ENCODE data around the gene NEU4. TPM values are rescaled to one million over a fixed set of nuclear protein-coding genes. Genes with fewer than 3 reads are reported as not detected.
"Not testable (repeated sequence)": the region's sequence is repeated elsewhere in the genome, so short reads cannot be mapped to it uniquely, and the experiment has no call there.

The NEU4 gene
- total and polyA plus RNA-seq, 8 donors = 0.31 to 0.42 TPM; not detected in 6

DNA sequence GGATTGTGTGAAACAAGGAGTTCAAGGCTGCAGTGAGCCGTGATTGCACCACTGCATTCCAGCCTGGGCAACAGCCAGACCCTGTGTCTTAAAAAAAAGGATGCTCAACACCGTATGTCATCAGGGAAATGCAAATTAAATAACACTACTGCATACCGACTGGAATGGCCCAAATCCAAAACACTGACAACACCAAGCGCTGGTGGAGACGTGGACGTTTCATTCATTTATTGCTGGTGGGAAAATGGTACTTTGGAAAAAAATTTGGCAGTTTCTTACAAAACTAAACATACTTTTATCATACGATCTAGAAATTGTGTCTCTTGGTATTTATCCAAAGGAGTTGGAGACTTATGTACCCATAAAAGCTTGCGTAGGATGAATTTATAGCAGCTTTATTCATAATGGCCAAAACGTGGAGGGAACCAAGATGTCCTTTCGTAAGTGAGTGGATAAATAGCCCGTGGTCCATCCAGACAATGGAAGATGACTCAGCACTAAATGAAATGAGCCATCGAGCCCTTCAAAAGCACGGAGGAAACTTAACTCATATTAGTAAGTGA is 24.2 kb downstream of the NEU4 start:
- FAIRE-seq = no peak
- Histone ChIP-seq H3K27ac (no peak overlapping the region), H3K27me3 (no peaks in the 10 kb centered on the region), H3K4me3 (no peak overlapping the region), H3K9me3 (no peaks in the 10 kb centered on the region), H3K4me1 (no peaks in the 10 kb centered on the region), H3K36me3 (no peaks in the 10 kb centered on the region)
- intact Hi-C loops (cut with DNase I) = no loop called here
- ATAC-seq = no peak
- no peak for DNase-seq
- WGBS, 2 donors = 36 to 46% methylated on average over 13 of the region's 13 CpGs
- TF ChIP-seq, protein P1, sequence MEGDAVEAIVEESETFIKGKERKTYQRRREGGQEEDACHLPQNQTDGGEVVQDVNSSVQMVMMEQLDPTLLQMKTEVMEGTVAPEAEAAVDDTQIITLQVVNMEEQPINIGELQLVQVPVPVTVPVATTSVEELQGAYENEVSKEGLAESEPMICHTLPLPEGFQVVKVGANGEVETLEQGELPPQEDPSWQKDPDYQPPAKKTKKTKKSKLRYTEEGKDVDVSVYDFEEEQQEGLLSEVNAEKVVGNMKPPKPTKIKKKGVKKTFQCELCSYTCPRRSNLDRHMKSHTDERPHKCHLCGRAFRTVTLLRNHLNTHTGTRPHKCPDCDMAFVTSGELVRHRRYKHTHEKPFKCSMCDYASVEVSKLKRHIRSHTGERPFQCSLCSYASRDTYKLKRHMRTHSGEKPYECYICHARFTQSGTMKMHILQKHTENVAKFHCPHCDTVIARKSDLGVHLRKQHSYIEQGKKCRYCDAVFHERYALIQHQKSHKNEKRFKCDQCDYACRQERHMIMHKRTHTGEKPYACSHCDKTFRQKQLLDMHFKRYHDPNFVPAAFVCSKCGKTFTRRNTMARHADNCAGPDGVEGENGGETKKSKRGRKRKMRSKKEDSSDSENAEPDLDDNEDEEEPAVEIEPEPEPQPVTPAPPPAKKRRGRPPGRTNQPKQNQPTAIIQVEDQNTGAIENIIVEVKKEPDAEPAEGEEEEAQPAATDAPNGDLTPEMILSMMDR (IDR thresholded peaks at IDR 0.05) = no peak

DNA sequence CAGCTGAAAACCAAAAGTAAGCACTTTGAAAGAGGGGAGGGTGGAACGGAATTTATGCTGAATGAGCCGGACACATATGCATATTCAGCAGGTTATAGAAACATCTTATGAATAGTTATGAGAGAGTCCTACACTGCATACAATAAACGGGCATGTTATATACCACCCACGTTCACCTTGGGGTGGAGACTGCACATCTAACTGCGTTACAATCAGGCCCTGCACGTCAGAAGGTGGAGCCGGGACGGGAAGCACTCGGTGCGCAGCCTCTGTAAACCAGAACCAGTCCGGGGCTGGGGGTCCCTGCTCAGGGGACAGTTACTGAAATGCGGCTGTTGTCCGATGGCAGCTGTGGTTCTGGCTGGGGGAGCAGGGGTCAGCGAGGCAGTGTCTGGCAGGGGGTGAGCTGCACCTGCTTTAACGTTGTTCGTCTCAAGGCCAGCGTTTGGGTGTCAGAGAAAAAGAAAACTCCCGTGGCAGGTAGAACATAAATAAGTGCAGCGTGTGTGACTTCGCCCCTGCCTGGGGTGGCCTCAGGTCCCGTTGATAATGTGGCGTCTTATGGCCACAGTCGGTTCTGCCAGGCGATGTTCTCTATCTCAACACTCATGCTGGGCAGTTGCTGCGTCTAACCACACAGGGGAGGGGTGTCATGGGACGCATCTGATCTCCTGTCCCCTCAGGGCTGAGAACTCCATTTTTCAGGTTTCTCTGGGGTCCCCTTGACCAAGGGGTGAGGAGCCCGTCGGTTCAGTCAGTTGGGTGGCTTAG is 24.9 kb downstream of the NEU4 start:
- H3K27ac ChIP-seq; H3K9me3 ChIP-seq; DNase-seq; H3K4me3 ChIP-seq; H3K4me1 ChIP-seq; H3K27me3 ChIP-seq; H3K36me3 ChIP-seq; ATAC-seq; FAIRE-seq; intact Hi-C loops (cut with DNase I): not testable (repeated sequence)
- WGBS, 2 donors = 58 to 65% methylated on average over 26 to 28 of the region's 28 CpGs

DNA sequence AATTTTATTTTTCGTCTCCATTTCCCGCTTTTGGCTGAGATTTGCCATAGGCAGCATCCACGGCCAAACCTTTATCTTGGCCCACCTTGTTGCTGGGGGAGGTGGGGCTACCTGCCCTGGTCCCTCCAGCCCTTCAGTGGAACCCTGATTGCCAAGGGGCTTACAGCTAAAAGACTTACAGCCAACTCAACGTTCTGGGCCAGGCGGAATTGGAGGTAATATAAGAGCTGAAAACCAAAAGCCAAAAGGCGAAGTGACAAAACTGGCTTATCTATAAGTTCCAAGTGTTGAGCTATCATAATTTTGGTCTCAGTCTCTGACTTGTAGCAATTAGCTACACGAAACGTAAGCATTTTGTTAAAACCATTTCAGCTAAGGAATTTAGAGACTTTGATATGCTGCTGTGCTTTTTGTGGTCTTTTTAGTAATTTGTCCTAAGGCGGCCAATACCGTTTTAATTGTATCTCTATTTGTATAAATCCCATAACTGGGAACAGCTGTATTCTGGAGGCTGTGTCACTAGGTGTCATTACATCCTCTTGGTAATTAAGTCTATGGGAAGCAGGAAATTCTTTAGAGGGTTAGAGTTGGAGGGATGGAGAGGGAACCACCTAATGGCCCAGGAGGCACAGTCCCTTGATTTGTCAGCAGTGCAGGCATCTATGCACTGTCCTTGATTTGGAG is 25.7 kb downstream of the NEU4 start:
- intact Hi-C loops (cut with DNase I) = no loop called here
- no peaks in the 10 kb centered on the region for H3K36me3 ChIP-seq
- no peak overlapping the region for H3K27ac ChIP-seq
- H3K4me3 ChIP-seq = no peak overlapping the region
- no peak for ATAC-seq
- TF ChIP-seq, protein P1 (IDR thresholded peaks at IDR 0.05) = no peak
- 81 to 83% methylated on average over 10 of the region's 10 CpGs for WGBS, 2 donors
- no peaks in the 10 kb centered on the region for H3K9me3 ChIP-seq
- no peaks in the 10 kb centered on the region for H3K27me3 ChIP-seq
- no peak for DNase-seq
- no peak for FAIRE-seq
- H3K4me1 ChIP-seq = no peaks in the 10 kb centered on the region

DNA sequence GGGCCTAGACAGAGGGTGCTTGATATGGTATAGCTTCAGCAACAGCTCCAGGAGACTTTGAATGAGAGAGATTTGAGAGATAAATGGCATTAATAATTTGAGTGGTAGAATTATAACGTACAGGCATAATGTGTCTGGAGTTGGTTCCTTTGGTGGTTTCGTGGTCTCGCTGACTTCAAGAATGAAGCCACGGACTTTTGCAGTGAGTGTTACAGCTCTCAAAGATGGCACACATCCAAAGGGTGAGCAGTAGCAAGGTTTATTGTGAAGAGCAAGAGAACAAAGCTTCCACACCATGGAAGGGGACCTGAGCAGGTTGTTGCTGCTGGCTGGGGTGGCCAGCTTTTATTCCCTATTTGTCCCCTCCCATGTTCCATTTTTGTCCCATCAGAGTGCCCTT is 26.6 kb downstream of the NEU4 start:
- Histone ChIP-seq H3K27ac (no peak overlapping the region), H3K4me3 (no peak overlapping the region), H3K4me1 (no peaks in the 10 kb centered on the region), H3K9me3 (no peaks in the 10 kb centered on the region), H3K27me3 (no peaks in the 10 kb centered on the region), H3K36me3 (no peaks in the 10 kb centered on the region)
- ATAC-seq (no peak), FAIRE-seq (no peak), DNase-seq (no peak)
- intact Hi-C loops (cut with DNase I) = no loop called here
- WGBS, 2 donors = 74 to 80% methylated on average over 4 of the region's 4 CpGs
- TF ChIP-seq, protein P1 (IDR thresholded peaks at IDR 0.05) = no peak

DNA sequence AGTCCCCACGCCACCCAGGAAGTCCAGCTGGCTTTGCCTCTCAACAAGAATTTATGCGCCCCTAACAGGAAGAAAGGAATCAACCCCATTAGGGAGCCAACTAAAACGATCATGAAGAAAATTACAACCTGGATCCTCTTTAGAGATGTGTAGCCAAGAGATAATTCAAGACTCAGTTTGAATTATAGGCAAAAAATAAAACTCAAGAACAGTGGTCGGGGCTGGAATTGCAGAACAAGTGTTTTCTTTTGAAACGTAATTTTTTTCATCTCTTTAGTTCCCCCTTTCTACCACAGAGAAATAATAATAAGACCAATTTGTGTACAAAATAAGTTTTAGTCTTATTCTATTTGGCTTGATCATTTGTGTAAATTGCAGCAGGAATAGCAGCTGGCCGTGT is 27.3 kb downstream of the NEU4 start:
- no peak overlapping the region for H3K27ac ChIP-seq
- no peaks in the 10 kb centered on the region for H3K9me3 ChIP-seq
- DNase-seq (no peak), ATAC-seq (no peak), FAIRE-seq (no peak)
- no peaks in the 10 kb centered on the region for H3K4me1 ChIP-seq
- no peak overlapping the region for H3K4me3 ChIP-seq
- intact Hi-C loops (cut with DNase I) = no loop called here
- H3K27me3 ChIP-seq = no peaks in the 10 kb centered on the region
- WGBS, 2 donors = 61 to 64% methylated on average over 6 of the region's 6 CpGs
- TF ChIP-seq, protein P1 (IDR thresholded peaks at IDR 0.05) = no peak
- H3K36me3 ChIP-seq = no peaks in the 10 kb centered on the region

Measured in pancreas (tissue), 10 donors.